NB4 (cell line): ENCODE measurements around the gene B9D1.

Experiments used
- CTCF ChIP-seq: IDR thresholded peaks from one replicate; pipeline ENCODE4 v1.5.1; 2012; ENCODE audit warnings: low read depth, low read length
- MAX ChIP-seq: IDR thresholded peaks from 2 replicates; pipeline ENCODE4 v1.6.1; 2011; ENCODE audit warnings: low read depth, low read length
- MYC ChIP-seq: IDR thresholded peaks from 2 replicates; pipeline ENCODE4 v1.6.1; 2011; ENCODE audit warnings: low read depth, low read length
- POLR2A ChIP-seq: IDR thresholded peaks from 2 replicates; pipeline ENCODE4 v1.6.1; 2011; ENCODE audit warnings: mild to moderate bottlenecking; ENCODE audit not compliant: insufficient read length; ENCODE audit errors: extremely low read depth

- TF ChIP-seq POLR2A (no peak), CTCF (no peak), MAX (no peak), MYC (no peak)
Measured at GRCh38 chr17:19296786-19297778, 65.4 kb downstream of the B9D1 start.
